ENCODE results near the gene DISC1. TPM values are rescaled to one million over a fixed set of nuclear protein-coding genes. Genes with fewer than 3 reads are reported as not detected.

DISC1 gene
- total and polyA plus RNA-seq, 2 of the 13 experiments (the other 11 are each of a cell fraction or from before 2014, with no cell fraction given), result 4.2 to 4.6 TPM

GRCh38 chr1:231855361-231855760 is 228.8 kb downstream of the DISC1 start:
- Histone ChIP-seq H2AFZ (ENCODE audit: low read length) (no peak overlapping the region), H3K4me3 (replicated peaks in 1 of 3; ENCODE audit: insufficient read depth in 1 of 3, low read depth in 2 of 3, low read length in 3 of 3) (no peak overlapping the region), H3K79me2 (ENCODE audit: insufficient read depth, low read length) (no peaks in the 10 kb centered on the region), H3K36me3 (replicated peaks in 1 of 2; ENCODE audit: control insufficient read depth in 1 of 2, insufficient read depth in 2 of 2, low read length in 2 of 2) (no peaks in the 10 kb centered on the region; a peak in 1 of 5 replicates), H3K27me3 (ENCODE audit: control insufficient read depth in 1 of 2, insufficient read depth in 2 of 2, low read length in 2 of 2) (no peaks in the 10 kb centered on the region), H3K4me1 (ENCODE audit: insufficient read depth, low read length) (no peaks in the 10 kb centered on the region; the same call in 1 of the 2 replicates), H3K9me3 (ENCODE audit: low read length) (no peaks in the 10 kb centered on the region), H3K9ac (ENCODE audit: insufficient read depth, low read depth, low read length) (no peak overlapping the region), H4K20me1 (ENCODE audit: insufficient read depth, low read length) (no peaks in the 10 kb centered on the region), H3K4me2 (ENCODE audit: low read depth, low read length) (no peak overlapping the region), H3K27ac (ENCODE audit: extremely low read length, insufficient read depth, low read length) (no peak overlapping the region)
- no TSS peak for BruUV-seq (replicated peaks)
- TF ChIP-seq ELF4 (CRISPR knock-in tag; IDR thresholded peaks at IDR 0.05; ENCODE audit: borderline replicate concordance) (no peak), ZNF432 (CRISPR knock-in tag; IDR thresholded peaks at IDR 0.05; ENCODE audit: borderline replicate concordance) (no peak), DR1 (CRISPR knock-in tag; IDR thresholded peaks at IDR 0.05) (no peak), ETS1 (CRISPR knock-in tag; IDR thresholded peaks at IDR 0.05) (no peak), ZNF83 (CRISPR knock-in tag; IDR thresholded peaks at IDR 0.05; ENCODE audit: borderline replicate concordance) (no peak), CENPBD1 (CRISPR knock-in tag; IDR thresholded peaks at IDR 0.05; ENCODE audit: borderline replicate concordance, low read depth) (no peak), BRD4 (CRISPR knock-in tag; IDR thresholded peaks at IDR 0.05) (no peak), ELF3 (CRISPR knock-in tag; IDR thresholded peaks at IDR 0.05) (no peak)
- FAIRE-seq (no peak), ATAC-seq (no peak), DNase-seq (ENCODE audit: low spot score) (no peak)
- in situ Hi-C loops (cut with HindIII; ENCODE audit: extremely low pct_ligation_motif_present, low pct_unique_long_range_greater_than_20kb), result loop anchor here (25.0 kb wide), 2 partner anchors 1107 to 1382 kb away; partner anchors contain the start of gene NTPCR
- 93% methylated on average over 1 of the region's 1 CpG for WGBS (ENCODE audit: low lambda C conversion rate)
- CTCF ChIA-PET (ENCODE audit: low intra/inter-chr PET ratio, low total read pairs), result no interaction called here
- intact Hi-C loops (cut with micrococcal nuclease; ENCODE audit: unreplicated experiment), result no loop called here
- POLR2A ChIA-PET, result no interaction called here
